PC-3 (cell line): ENCODE measurements around the gene PPHLN1.

Experiments used
- CTCF ChIP-seq: fragments of 300-600 bp; sonication (generic); conservative IDR thresholded peaks from 2 replicates; pipeline ENCODE4 v1.5.1; 2017; ENCODE audit warnings: antibody characterized with exemption, low read depth, mild to moderate bottlenecking, low read length
- EZH2 ChIP-seq: fragments of 300-600 bp; sonication (generic); IDR thresholded peaks from one replicate; pipeline ENCODE4 v1.6.1; 2017; ENCODE audit warnings: antibody characterized with exemption, mild to moderate bottlenecking, low read length; ENCODE audit not compliant: unreplicated experiment

GRCh38 chr12:42483521-42483790 lies 157.5 kb downstream of the PPHLN1 start:
- TF ChIP-seq CTCF (no peak), EZH2 (no peak)
